Prostate gland (tissue), 2 donors: ENCODE measurements around the gene MT1H. TPM values are rescaled to one million over a fixed set of nuclear protein-coding genes. Genes with fewer than 3 reads are reported as not detected.
A peak's percentile ranks its signal among the peaks of the same experiment; 100 is the strongest.

Experiments used
- DNase-seq: peaks from one replicate; pipeline ENCODE4 v3.0.0-alpha.2; 2019; ENCODE audit warnings: low spot score
- H3K27ac ChIP-seq, 2 donors: fragments of 200-600 bp; sonication (generic); 2 replicates each; pipeline ENCODE4 v1.5.1; 2017 to 2019
- H3K27me3 ChIP-seq: fragments of 200-600 bp; sonication (generic); replicated peaks from 2 replicates; pipeline ENCODE4 v1.5.1; 2019; ENCODE audit not compliant: insufficient read depth
- H3K36me3 ChIP-seq, 2 donors: fragments of 200-600 bp; sonication (generic); 1 replicate in 1 of 2; 2 replicates in 1 of 2; pipeline versions ENCODE4 v1.5.1 to v1.8.1; 2017 to 2019
- H3K4me1 ChIP-seq: fragments of 200-600 bp; sonication (generic); replicated peaks from 2 replicates; pipeline ENCODE4 v1.5.1; 2019
- H3K4me3 ChIP-seq, 2 donors: fragments of 200-600 bp; sonication (generic); 2 replicates each; pipeline ENCODE4 v1.5.1; 2017 to 2019
- H3K9me3 ChIP-seq: fragments of 200-600 bp; sonication (generic); 2 replicates; pipeline ENCODE4 v1.5.1; 2017
- CTCF ChIP-seq, 4 experiments: fragments of 200-600 bp in 2 of 4; fragments of 450-650 bp in 2 of 4; sonication (generic) in 2 of 4; IDR thresholded peaks; 1 replicate in 3 of 4; 2 replicates in 1 of 4; pipeline ENCODE4 v1.5.1; 2016 to 2019; ENCODE audit warnings: antibody characterized with exemption in 4 of 4, mild to moderate bottlenecking in 2 of 4, moderate library complexity in 2 of 4
- POLR2A ChIP-seq: fragments of 450-650 bp; IDR thresholded peaks from one replicate; pipeline ENCODE4 v1.6.1; 2016; ENCODE audit warnings: antibody characterized with exemption, mild to moderate bottlenecking
- POLR2AphosphoS5 ChIP-seq: sonication (generic); formaldehyde crosslinking; IDR thresholded peaks from one replicate; pipeline ENCODE4 v1.6.1; 2017; ENCODE audit warnings: antibody characterized with exemption
- WGBS: methylation state at CpG from one replicate; pipeline ENCODE4 v1.1.5; 2018; 5-methylcytosine and 5-hydroxymethylcytosine counted together
- intact Hi-C: fragments of 100-400 bp; cut with DNase I; formaldehyde crosslinking; loops from one replicate; pipeline ENCODE4 v1.14.2; 2022
- total RNA-seq, 2 donors: library from RNA; depleted of rRNA; stranded (reverse); fragments of >200 nt; gene quantifications; one replicate each; pipeline ENCODE4 v1.1.0, GENCODE V29; 2016

MT1H gene
- total RNA-seq, 2 donors from 2014 or later: 10.5 TPM; not detected in 1

GRCh38 chr16:56629531-56629930 lies 40.1 kb upstream of the MT1H start:
- WGBS: 72% methylated on average over 3 of the region's 3 CpGs
- intact Hi-C loops: no loop called here
- no peak for TF ChIP-seq CTCF (IDR thresholded peaks at IDR 0.05)
- Histone ChIP-seq H3K27ac (no peak overlapping the region), H3K36me3 (no peaks in the 10 kb centered on the region), H3K27me3 (no peaks in the 10 kb centered on the region), H3K4me3 (no peak overlapping the region), H3K9me3 (no peaks in the 10 kb centered on the region), H3K4me1 (no peaks in the 10 kb centered on the region)
- DNase-seq: no peak

DNA sequence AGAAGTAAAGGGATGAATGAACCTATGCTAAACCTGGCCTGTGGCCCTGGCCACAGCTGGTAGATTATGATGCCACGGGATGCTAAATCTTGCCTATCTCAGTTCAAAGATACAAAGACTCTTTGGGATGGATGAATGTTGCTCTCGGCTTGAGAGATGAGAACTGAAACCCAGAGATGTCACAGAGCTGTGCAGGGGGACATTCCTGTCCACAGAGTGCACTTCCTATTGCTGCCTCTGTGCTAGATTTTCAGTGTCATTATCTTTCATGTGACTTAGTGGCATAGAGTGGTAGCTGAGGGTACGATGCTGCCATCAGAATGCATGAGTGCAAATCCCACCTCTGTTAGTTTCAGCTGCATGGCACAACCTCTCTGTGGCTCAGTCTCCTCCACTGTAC lies 39.5 kb upstream of the MT1H start:
- intact Hi-C loops: no loop called here
- H3K4me3 ChIP-seq: no peak overlapping the region
- no peaks in the 10 kb centered on the region for H3K36me3 ChIP-seq
- DNase-seq: no peak
- no peaks in the 10 kb centered on the region for H3K4me1 ChIP-seq
- TF ChIP-seq POLR2A: no peak
- TF ChIP-seq CTCF (IDR thresholded peaks at IDR 0.05): no peak
- no peak for TF ChIP-seq POLR2AphosphoS5
- no peaks in the 10 kb centered on the region for H3K27me3 ChIP-seq
- no peaks in the 10 kb centered on the region for H3K9me3 ChIP-seq
- H3K27ac ChIP-seq: no peak overlapping the region
- 88% methylated on average over 3 of the region's 3 CpGs for WGBS

DNA sequence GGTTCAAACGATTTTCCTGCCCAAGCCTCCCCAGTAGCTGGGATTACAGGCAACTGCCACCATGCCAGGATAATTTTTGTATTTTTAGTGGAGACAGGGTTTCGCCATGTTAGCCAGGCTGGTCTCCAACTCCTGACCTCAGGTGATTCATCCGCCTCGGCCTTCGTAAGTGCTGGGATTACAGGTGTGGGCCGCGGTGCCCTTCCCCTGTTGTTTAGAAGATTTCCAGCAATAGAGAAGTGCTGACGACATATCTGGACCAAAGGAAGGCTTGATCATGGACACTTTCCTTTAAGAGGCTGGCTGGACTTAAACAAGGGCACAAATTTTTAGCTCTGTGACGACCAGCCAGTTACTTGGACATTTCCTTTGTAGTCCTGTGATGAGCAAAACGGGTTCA lies 38.4 kb upstream of the MT1H start:
- TF ChIP-seq POLR2A (no peak), CTCF (IDR thresholded peaks at IDR 0.05) (no peak), POLR2AphosphoS5 (no peak)
- 90% methylated on average over 10 of the region's 10 CpGs for WGBS
- DNase-seq: no peak
- no peak overlapping the region for H3K4me3 ChIP-seq
- peaks cover 4% of the 10 kb centered on the region for H3K27me3 ChIP-seq
- no peak overlapping the region for H3K27ac ChIP-seq
- H3K36me3 ChIP-seq: no peaks in the 10 kb centered on the region
- no peaks in the 10 kb centered on the region for H3K9me3 ChIP-seq
- intact Hi-C loops: no loop called here
- H3K4me1 ChIP-seq: no peaks in the 10 kb centered on the region

DNA sequence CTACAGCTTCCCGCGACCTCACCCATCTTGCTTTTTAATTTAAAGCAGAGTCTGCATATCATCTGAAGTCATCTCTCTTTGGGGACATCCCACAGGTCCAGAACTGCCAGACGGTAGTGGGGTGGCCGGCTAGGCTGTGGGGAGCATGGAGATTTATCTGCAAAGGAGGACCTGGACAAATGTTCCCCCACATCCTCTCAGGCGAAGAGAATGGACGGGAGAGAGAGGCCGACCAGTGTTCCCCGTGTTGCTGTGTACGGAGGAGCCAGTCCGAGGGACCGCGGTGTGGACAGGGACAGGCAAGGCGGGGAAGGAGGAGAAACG lies 37.8 kb upstream of the MT1H start:
- intact Hi-C loops: no loop called here
- Histone ChIP-seq H3K4me1 (no peaks in the 10 kb centered on the region), H3K4me3 (peak overlapping the region; percentile 43 to 48), H3K9me3 (no peaks in the 10 kb centered on the region), H3K27ac (peak overlapping the region; percentile 61 to 67), H3K36me3 (no peaks in the 10 kb centered on the region), H3K27me3 (peaks cover 4% of the 10 kb centered on the region)
- no peak for TF ChIP-seq POLR2AphosphoS5
- TF ChIP-seq CTCF (IDR thresholded peaks at IDR 0.05): no peak
- TF ChIP-seq POLR2A: no peak
- DNase-seq: no peak
- WGBS: 38% methylated on average over 14 of the region's 14 CpGs

DNA sequence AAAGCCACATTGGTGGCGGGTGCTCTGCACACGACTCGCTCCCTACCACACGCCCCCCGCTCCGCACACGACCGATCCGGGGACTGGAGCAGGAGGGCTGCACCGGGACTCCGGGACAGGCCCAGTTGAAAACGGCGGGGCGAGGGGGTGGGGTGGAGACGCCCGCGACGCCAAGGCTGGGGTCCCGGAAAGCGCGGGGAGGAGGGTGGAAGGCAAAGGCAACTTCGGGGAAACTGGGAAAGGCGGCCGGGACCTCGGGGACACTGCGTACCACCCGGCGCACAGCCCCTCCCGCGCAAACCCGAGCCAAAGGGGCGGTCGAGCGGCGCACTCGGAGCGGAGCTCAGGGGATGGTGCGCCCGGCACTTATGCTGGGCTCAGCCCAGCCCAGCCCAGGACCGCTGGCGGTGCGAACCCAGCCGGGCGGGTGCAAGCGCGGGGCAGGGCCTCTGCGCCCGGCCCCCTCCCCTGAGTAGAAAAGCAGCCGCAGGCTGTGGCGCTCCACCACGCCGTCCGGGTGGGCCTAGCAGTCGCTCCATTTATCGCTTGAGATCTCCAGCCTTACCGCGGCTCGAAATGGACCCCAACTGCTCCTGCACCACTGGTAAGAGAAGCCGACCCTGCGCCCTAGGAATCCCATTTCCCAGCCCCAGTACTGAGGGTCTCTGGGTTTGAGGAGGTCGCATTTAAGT lies 37.3 kb upstream of the MT1H start, which contains the start of gene MT1M:
Gene MT1M (plus strand): TSS at position 504 of the 692 bp plus-strand sequence. CDS start 73 bp downstream, at position 577.
- Histone ChIP-seq H3K27me3 (peaks cover 4% of the 10 kb centered on the region), H3K4me3 (peak within 1 kb of the TSS; percentile 43 to 48), H3K4me1 (no peaks in the 10 kb centered on the region), H3K27ac (peak within 1 kb of the TSS; percentile 61 to 67), H3K36me3 (no peaks in the 10 kb centered on the region), H3K9me3 (no peaks in the 10 kb centered on the region)
- intact Hi-C loops: no loop called here
- WGBS: 2% methylated on average over 61 of the region's 61 CpGs
- DNase-seq: peak; percentile 39
- TF ChIP-seq CTCF (IDR thresholded peaks at IDR 0.05): no peak
- peak; percentile 15 for TF ChIP-seq POLR2A
- no peak for TF ChIP-seq POLR2AphosphoS5
